ENCODE results near the gene ZCCHC17. TPM values are rescaled to one million over a fixed set of nuclear protein-coding genes. Genes with fewer than 3 reads are reported as not detected.

Gene ZCCHC17
- polyA plus RNA-seq, 12 donors = 21.0 to 49.2 (median 28.9) TPM; not detected in 1

Other genes with a start within 250 kb of the ZCCHC17 start
- 10 to 100 TPM in 11 of 12 donors, not detected in 1; 54.4 to 83.6 (median 64.3) TPM for gene PUM1, start 231.3 kb upstream of the ZCCHC17 start, polyA plus RNA-seq (ENCODE audit: insufficient read length in 12 of 12)
- gene NKAIN1, start 57.1 kb upstream of the ZCCHC17 start, polyA plus RNA-seq (ENCODE audit: insufficient read length in 12 of 12) = 1 to 10 TPM in 9 of 12 donors, under 1 TPM in 2, not detected in 1; 0.90 to 9.1 (median 1.9) TPM
- gene SNRNP40, start 244 bp upstream of the ZCCHC17 start, polyA plus RNA-seq (ENCODE audit: insufficient read length in 12 of 12) = 10 to 100 TPM in 11 of 12 donors, not detected in 1; 31.0 to 49.2 (median 42.2) TPM
- 100 to 1,000 TPM in 10 of 12 donors, 10 to 100 TPM in 1, not detected in 1; 96.3 to 205 (median 159) TPM for gene FABP3, start 76.0 kb downstream of the ZCCHC17 start, polyA plus RNA-seq (ENCODE audit: insufficient read length in 12 of 12)
- 10 to 100 TPM in 11 of 12 donors, not detected in 1; 23.6 to 44.2 (median 32.3) TPM for gene SERINC2, start 116.2 kb downstream of the ZCCHC17 start, polyA plus RNA-seq (ENCODE audit: insufficient read length in 12 of 12)

All from muscle of arm (tissue), 12 donors.